ENCODE results near the gene UBL3.

UBL3 gene

DNA sequence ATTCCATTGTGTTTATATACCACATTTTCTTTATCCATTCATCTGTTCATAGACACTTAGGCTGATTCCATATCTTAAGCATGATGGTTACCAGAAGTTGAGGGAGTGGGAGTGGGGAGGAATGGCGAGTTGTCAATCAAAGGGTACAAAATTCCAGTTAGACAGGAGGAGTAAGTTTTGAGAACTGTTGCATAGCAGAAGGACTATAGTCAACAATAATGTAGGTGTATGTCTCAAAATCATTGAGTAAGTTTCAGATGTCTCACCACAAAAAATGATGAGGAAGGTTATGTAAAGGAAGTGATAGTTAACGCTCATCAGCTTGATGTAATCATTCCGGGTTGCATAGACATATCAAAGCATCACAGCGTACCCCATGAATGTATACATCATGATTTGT, 4.6 kb upstream of the UBL3 start:
- Histone ChIP-seq H3K27me3 (ENCODE audit: insufficient read depth, low read depth) (no peaks in the 10 kb centered on the region), H3K36me3 (ENCODE audit: insufficient read depth) (no peaks in the 10 kb centered on the region), H3K4me1 (ENCODE audit: low read depth, poor library complexity, severe bottlenecking) (peaks cover 3% of the 10 kb centered on the region), H3K27ac (no peak overlapping the region), H3K4me3 (IDR thresholded peaks at IDR 0.05; ENCODE audit: insufficient read depth, low read depth, low read length) (no peak overlapping the region), H2AFZ (ENCODE audit: low read depth) (no peak overlapping the region), H3K79me2 (ENCODE audit: insufficient read depth, low read depth) (no peaks in the 10 kb centered on the region), H4K20me1 (ENCODE audit: insufficient read depth) (no peaks in the 10 kb centered on the region), H3K9ac (no peak overlapping the region), H3K4me2 (no peak overlapping the region)
- TF ChIP-seq, protein P1, sequence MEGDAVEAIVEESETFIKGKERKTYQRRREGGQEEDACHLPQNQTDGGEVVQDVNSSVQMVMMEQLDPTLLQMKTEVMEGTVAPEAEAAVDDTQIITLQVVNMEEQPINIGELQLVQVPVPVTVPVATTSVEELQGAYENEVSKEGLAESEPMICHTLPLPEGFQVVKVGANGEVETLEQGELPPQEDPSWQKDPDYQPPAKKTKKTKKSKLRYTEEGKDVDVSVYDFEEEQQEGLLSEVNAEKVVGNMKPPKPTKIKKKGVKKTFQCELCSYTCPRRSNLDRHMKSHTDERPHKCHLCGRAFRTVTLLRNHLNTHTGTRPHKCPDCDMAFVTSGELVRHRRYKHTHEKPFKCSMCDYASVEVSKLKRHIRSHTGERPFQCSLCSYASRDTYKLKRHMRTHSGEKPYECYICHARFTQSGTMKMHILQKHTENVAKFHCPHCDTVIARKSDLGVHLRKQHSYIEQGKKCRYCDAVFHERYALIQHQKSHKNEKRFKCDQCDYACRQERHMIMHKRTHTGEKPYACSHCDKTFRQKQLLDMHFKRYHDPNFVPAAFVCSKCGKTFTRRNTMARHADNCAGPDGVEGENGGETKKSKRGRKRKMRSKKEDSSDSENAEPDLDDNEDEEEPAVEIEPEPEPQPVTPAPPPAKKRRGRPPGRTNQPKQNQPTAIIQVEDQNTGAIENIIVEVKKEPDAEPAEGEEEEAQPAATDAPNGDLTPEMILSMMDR (conservative IDR thresholded peaks at IDR 0.05; ENCODE audit: low read depth, low read length), result no peak

DNA sequence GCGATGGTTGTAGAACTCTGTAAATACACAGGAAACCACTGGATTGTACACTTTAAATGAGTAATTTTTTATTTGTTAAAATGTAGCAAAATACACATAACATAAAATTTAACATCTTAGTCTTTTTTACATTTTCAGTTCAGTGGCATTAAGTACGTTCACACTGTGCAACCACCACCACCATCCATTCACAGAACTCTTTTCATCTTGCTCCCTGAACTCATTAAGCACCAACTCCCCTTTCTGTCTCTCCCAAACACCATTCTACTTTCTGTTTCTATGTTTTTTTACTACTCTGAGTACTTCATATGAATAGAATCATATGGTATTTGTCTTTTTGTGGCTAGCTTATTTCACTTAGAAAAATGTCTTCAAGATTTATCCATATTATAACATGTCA, 2.7 kb upstream of the UBL3 start:
- H3K4me3 ChIP-seq (IDR thresholded peaks at IDR 0.05; ENCODE audit: insufficient read depth, low read depth, low read length), result no peak overlapping the region
- TF ChIP-seq, protein P1 (conservative IDR thresholded peaks at IDR 0.05; ENCODE audit: low read depth, low read length), result no peak
- no peaks in the 10 kb centered on the region for H3K36me3 ChIP-seq (ENCODE audit: insufficient read depth)
- H3K27me3 ChIP-seq (ENCODE audit: insufficient read depth, low read depth), result no peaks in the 10 kb centered on the region
- no peaks in the 10 kb centered on the region for H4K20me1 ChIP-seq (ENCODE audit: insufficient read depth)
- H3K4me1 ChIP-seq (ENCODE audit: low read depth, poor library complexity, severe bottlenecking), result peaks cover 3% of the 10 kb centered on the region
- H2AFZ ChIP-seq (ENCODE audit: low read depth), result no peak overlapping the region
- no peaks in the 10 kb centered on the region for H3K79me2 ChIP-seq (ENCODE audit: insufficient read depth, low read depth)
- no peak overlapping the region for H3K9ac ChIP-seq
- no peak overlapping the region for H3K27ac ChIP-seq
- H3K4me2 ChIP-seq, result no peak overlapping the region

DNA sequence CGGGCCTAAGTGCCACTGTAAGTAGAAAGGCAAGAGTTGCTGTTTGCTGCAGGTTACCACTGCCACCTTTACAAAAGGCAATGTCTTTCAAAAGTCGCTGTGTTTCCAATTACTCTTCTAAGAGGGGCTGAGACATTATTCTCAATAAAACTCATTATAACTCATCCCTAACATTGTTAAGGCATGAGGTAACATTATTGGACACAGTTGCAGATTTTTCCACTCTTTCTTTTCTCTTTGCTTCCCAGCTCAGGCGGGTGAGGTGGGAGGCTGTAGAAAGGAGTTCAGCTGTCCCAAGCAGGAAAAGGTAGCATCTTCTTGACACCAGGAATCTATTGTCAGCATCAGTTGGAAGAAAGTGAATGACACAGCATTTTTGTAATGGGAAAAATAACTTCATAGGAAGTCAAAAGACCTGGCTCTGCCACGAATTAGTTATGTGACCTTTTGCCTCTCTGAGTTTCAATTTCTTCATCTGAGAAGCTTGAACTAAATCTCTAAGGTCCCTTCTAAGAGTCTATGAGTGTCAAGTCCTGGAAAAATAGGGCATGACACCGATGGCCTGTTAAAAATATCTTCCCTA, 2.1 kb upstream of the UBL3 start:
- Histone ChIP-seq H3K4me2 (no peak overlapping the region), H3K27ac (no peak overlapping the region), H3K4me3 (IDR thresholded peaks at IDR 0.05; ENCODE audit: insufficient read depth, low read depth, low read length) (no peak overlapping the region), H2AFZ (ENCODE audit: low read depth) (no peak overlapping the region), H3K9ac (no peak overlapping the region), H3K79me2 (ENCODE audit: insufficient read depth, low read depth) (peaks cover 2% of the 10 kb centered on the region; the same call in 1 of the 2 replicates), H3K27me3 (ENCODE audit: insufficient read depth, low read depth) (no peaks in the 10 kb centered on the region), H3K4me1 (ENCODE audit: low read depth, poor library complexity, severe bottlenecking) (peaks cover 7% of the 10 kb centered on the region), H3K36me3 (ENCODE audit: insufficient read depth) (no peaks in the 10 kb centered on the region), H4K20me1 (ENCODE audit: insufficient read depth) (no peaks in the 10 kb centered on the region)
- TF ChIP-seq, protein P1 (conservative IDR thresholded peaks at IDR 0.05; ENCODE audit: low read depth, low read length), result no peak

DNA sequence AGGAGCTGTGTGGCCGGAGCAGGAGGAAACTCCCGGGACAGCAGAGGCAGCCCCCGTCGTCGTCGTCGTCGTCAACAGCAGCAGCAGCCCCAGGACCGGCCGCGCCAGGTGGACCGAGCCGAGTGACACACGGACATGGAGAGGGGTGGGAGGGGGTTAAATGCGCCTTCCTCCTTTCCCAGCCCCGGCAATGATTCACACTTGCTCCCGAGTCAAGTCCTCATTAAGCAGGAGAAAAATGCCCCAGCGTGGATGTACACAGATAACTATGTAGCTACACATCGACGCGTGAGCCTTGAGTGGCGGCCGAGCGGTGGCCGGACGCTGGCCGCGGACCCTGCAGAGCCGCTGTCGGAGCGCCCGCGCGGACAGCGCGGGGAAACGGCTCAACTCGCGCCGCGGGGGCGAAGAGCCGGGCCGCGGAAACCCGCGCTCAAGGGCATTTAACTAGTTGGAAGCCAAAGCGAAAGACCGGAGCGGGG, 645 bp downstream of the UBL3 start:
- Histone ChIP-seq H3K4me1 (ENCODE audit: low read depth, poor library complexity, severe bottlenecking) (peaks cover 20% of the 10 kb centered on the region), H4K20me1 (ENCODE audit: insufficient read depth) (no peaks in the 10 kb centered on the region), H3K4me3 (IDR thresholded peaks at IDR 0.05; ENCODE audit: insufficient read depth, low read depth, low read length) (no peak overlapping the region), H3K4me2 (peak overlapping the region; percentile 57), H3K9ac (peak overlapping the region; percentile 80), H2AFZ (ENCODE audit: low read depth) (peak overlapping the region; percentile 66), H3K79me2 (ENCODE audit: insufficient read depth, low read depth) (peaks cover 7% of the 10 kb centered on the region; the same call in 1 of the 2 replicates), H3K27me3 (ENCODE audit: insufficient read depth, low read depth) (no peaks in the 10 kb centered on the region), H3K36me3 (ENCODE audit: insufficient read depth) (no peaks in the 10 kb centered on the region), H3K27ac (peak overlapping the region; percentile 71)
- TF ChIP-seq, protein P1 (conservative IDR thresholded peaks at IDR 0.05; ENCODE audit: low read depth, low read length), result no peak

All from KMS-11 (cell line).